Caco-2 (cell line): ENCODE results near the gene BTAF1. TPM values are rescaled to one million over a fixed set of nuclear protein-coding genes. Genes with fewer than 3 reads are reported as not detected.

Experiments used
- BruUV-seq: library from RNA; stranded (reverse); fragments of 400-500 nt; replicated peaks from 2 replicates; lab custom pipeline; 2021; lab: Mats Ljungman, UMichigan
- CTCF ChIA-PET: fragments of 300-600 bp; sonication (Branson Sonifier 250); formaldehyde crosslinking; loops from one replicate; lab custom pipeline; 2022; ENCODE audit warnings: antibody characterized with exemption; lab: Charles Lee
- POLR2A ChIA-PET: fragments of 300-600 bp; sonication (Branson Sonifier 250); formaldehyde crosslinking; loops from one replicate; lab custom pipeline; 2022; ENCODE audit warnings: antibody characterized with exemption; lab: Charles Lee
- DNase-seq, 2 experiments: peaks; one replicate each; pipeline versions ENCODE4 v3.0.0 to v3.0.0-alpha.2; 2020 to 2022
- H3K27me3 ChIP-seq: replicated peaks from 2 replicates; pipeline ENCODE4 v1.6.0; 2011; ENCODE audit warnings: low read length; ENCODE audit not compliant: control insufficient read depth, insufficient read depth
- H3K36me3 ChIP-seq: 2 replicates; pipeline ENCODE4 v1.5.1; 2011; ENCODE audit warnings: low read length; ENCODE audit not compliant: control insufficient read depth, insufficient read depth
- H3K4me1 ChIP-seq: fragments of 250-450 bp; sonication (Bioruptor Pico); 2 replicates; pipeline ENCODE4 v1.5.1; 2020; ENCODE audit warnings: mild to moderate bottlenecking
- H3K4me3 ChIP-seq: 2 replicates; pipeline ENCODE4 v1.5.1; 2011; ENCODE audit warnings: low read depth, mild to moderate bottlenecking, control low read depth, low read length
- H3K9me3 ChIP-seq: fragments of 250-450 bp; sonication (Bioruptor Pico); 2 replicates; pipeline ENCODE4 v1.5.1; 2020; ENCODE audit warnings: mild to moderate bottlenecking, moderate library complexity
- H3K27ac Mint-ChIP-seq: one replicate; pipeline ENCODE4 v1.8.0; 2022; ENCODE audit warnings: mixed read lengths; ENCODE audit not compliant: unreplicated experiment
- H3K27me3 Mint-ChIP-seq: one replicate; pipeline ENCODE4 v1.8.0; 2022; ENCODE audit warnings: mixed read lengths; ENCODE audit not compliant: insufficient read depth, unreplicated experiment
- H3K36me3 Mint-ChIP-seq: one replicate; pipeline ENCODE4 v1.8.0; 2022; ENCODE audit warnings: mild to moderate bottlenecking, mixed read lengths; ENCODE audit not compliant: insufficient read depth, unreplicated experiment
- H3K4me1 Mint-ChIP-seq: one replicate; pipeline ENCODE4 v1.8.0; 2022; ENCODE audit warnings: low read depth, mixed read lengths; ENCODE audit not compliant: unreplicated experiment
- H3K4me3 Mint-ChIP-seq: one replicate; pipeline ENCODE4 v1.8.0; 2022; ENCODE audit warnings: mild to moderate bottlenecking, moderate library complexity, mixed read lengths; ENCODE audit not compliant: unreplicated experiment
- H3K9me3 Mint-ChIP-seq: one replicate; pipeline ENCODE4 v1.8.0; 2022; ENCODE audit warnings: mixed read lengths; ENCODE audit not compliant: unreplicated experiment
- CTCF ChIP-seq, 2 experiments: fragments of 200-600 bp in 1 of 2; IDR thresholded peaks; 1 replicate in 1 of 2; 2 replicates in 1 of 2; pipeline versions ENCODE4 v1.5.1 to v1.8.0; 2011 to 2022; ENCODE audit warnings: antibody characterized with exemption in 1 of 2, control low read depth in 1 of 2, inconsistent platforms in 1 of 2, low read depth in 1 of 2, low read length in 1 of 2, mild to moderate bottlenecking in 1 of 2, moderate library complexity in 1 of 2; ENCODE audit not compliant: insufficient read depth in 1 of 2, severe bottlenecking in 1 of 2, unreplicated experiment in 1 of 2
- intact Hi-C: fragments of 100-400 bp; cut with micrococcal nuclease; formaldehyde crosslinking; loops from one replicate; pipeline ENCODE4 v1.10.0; 2022; ENCODE audit not compliant: unreplicated experiment
- total RNA-seq: library from RNA; stranded (reverse); gene quantifications from 2 replicates; pipeline ENCODE4 v1.2.3, GENCODE V29; 2022

BTAF1 gene
- total RNA-seq, 1 experiment from 2014 or later: 49.7 TPM

GRCh38 chr10:92047215-92047614, 123.6 kb downstream of the BTAF1 start:
- intact Hi-C loops: no loop called here
- no peak overlapping the region for H3K4me3 ChIP-seq
- BruUV-seq: no TSS peak
- TF ChIP-seq CTCF (IDR thresholded peaks at IDR 0.05; ENCODE audit: insufficient read depth in 1 of 2, low read depth in 1 of 2, low read length in 1 of 2, severe bottlenecking in 1 of 2, unreplicated experiment in 1 of 2): no peak
- DNase-seq: no peak
- no peaks in the 10 kb centered on the region for H3K27me3 ChIP-seq
- Mint-ChIP-seq H3K9me3 (no peaks in the 10 kb centered on the region), H3K36me3 (peaks cover 9% of the 10 kb centered on the region), H3K27ac (no peak overlapping the region), H3K27me3 (no peaks in the 10 kb centered on the region), H3K4me3 (no peak overlapping the region), H3K4me1 (peaks cover 19% of the 10 kb centered on the region)
- no peaks in the 10 kb centered on the region for H3K9me3 ChIP-seq
- CTCF ChIA-PET: interaction anchor here (0.6 kb wide), 1 partner anchor 14 kb away, joined by 3 read pairs; no protein-coding TSS in a partner anchor
- POLR2A ChIA-PET: interaction anchor here (0.6 to 0.7 kb wide), 2 partner anchors 38 to 386 kb away, joined by 3 to 8 read pairs; no protein-coding TSS in a partner anchor
- peaks cover 7% of the 10 kb centered on the region; the same call in 1 of the 2 replicates for H3K4me1 ChIP-seq
- no peaks in the 10 kb centered on the region for H3K36me3 ChIP-seq

DNA sequence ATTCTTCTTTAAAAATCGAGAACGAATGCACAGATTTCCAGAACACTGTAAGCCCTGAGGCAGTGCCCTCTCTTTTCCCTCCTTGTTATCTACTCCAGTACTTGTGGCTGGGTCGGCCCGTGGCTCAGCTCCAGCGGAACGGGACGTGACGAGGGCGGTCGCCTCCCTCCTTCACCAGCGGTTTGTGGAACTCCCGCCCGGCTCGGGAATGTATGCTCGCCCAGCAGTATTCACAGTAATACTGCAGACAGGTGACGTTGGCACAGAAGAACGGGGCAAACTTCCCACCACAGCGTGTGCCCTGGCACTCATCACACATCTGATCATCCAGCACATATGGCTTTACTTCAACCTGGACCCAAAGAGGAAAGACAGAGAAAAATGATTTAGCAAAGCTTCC, 128.5 kb downstream of the BTAF1 start:
- no peak for TF ChIP-seq CTCF (IDR thresholded peaks at IDR 0.05; ENCODE audit: insufficient read depth in 1 of 2, low read depth in 1 of 2, low read length in 1 of 2, severe bottlenecking in 1 of 2, unreplicated experiment in 1 of 2)
- H3K9me3 Mint-ChIP-seq: no peaks in the 10 kb centered on the region
- no peaks in the 10 kb centered on the region for H3K27me3 Mint-ChIP-seq
- H3K4me1 Mint-ChIP-seq: peaks cover 8% of the 10 kb centered on the region
- ChIA-PET CTCF (no interaction called here), POLR2A (no interaction called here)
- no TSS peak for BruUV-seq
- DNase-seq: no peak
- H3K27ac Mint-ChIP-seq: no peak overlapping the region
- H3K36me3 Mint-ChIP-seq: no peaks in the 10 kb centered on the region
- Histone ChIP-seq H3K4me3 (no peak overlapping the region), H3K36me3 (no peaks in the 10 kb centered on the region), H3K4me1 (no peaks in the 10 kb centered on the region), H3K9me3 (no peaks in the 10 kb centered on the region), H3K27me3 (no peaks in the 10 kb centered on the region)
- H3K4me3 Mint-ChIP-seq: no peak overlapping the region
- intact Hi-C loops: no loop called here

- Histone ChIP-seq H3K36me3 (no peaks in the 10 kb centered on the region), H3K9me3 (no peaks in the 10 kb centered on the region), H3K27me3 (no peaks in the 10 kb centered on the region), H3K4me1 (peaks cover 1% of the 10 kb centered on the region; the same call in 1 of the 2 replicates), H3K4me3 (no peak overlapping the region)
- Mint-ChIP-seq H3K36me3 (no peaks in the 10 kb centered on the region), H3K27me3 (no peaks in the 10 kb centered on the region), H3K27ac (no peak overlapping the region), H3K4me1 (peaks cover 4% of the 10 kb centered on the region), H3K4me3 (no peak overlapping the region), H3K9me3 (no peaks in the 10 kb centered on the region)
- ChIA-PET CTCF (no interaction called here), POLR2A (no interaction called here)
- no TSS peak for BruUV-seq
- TF ChIP-seq CTCF (IDR thresholded peaks at IDR 0.05; ENCODE audit: insufficient read depth in 1 of 2, low read depth in 1 of 2, low read length in 1 of 2, severe bottlenecking in 1 of 2, unreplicated experiment in 1 of 2): no peak
- intact Hi-C loops: no loop called here
- DNase-seq: no peak
Observed at GRCh38 chr10:92052741-92053140, 129.2 kb downstream of the BTAF1 start.
